Right lobe of liver (tissue), 6 donors: ENCODE measurements around the gene BFSP1. TPM values are rescaled to one million over a fixed set of nuclear protein-coding genes. Genes with fewer than 3 reads are reported as not detected.

Experiments
- ATAC-seq, 4 donors: fragments of 200-7000 bp; cut with Tn5 transposase; one replicate each; pipeline ENCODE4 v1.9.1; 2020; ENCODE audit warnings: mild to moderate bottlenecking in 4 of 4, moderate library complexity in 4 of 4
- DNase-seq, 3 donors: peaks; one replicate each; pipeline ENCODE4 v3.0.0-alpha.2; 2020
- H3K27ac ChIP-seq, 3 donors: fragments of 200-600 bp; one replicate each; pipeline ENCODE4 v1.8.0; 2022
- H3K27me3 ChIP-seq, 2 donors: fragments of 200-600 bp; one replicate each; pipeline ENCODE4 v1.8.0; 2022
- H3K36me3 ChIP-seq, 4 donors: fragments of 200-600 bp; sonication (generic) in 1 of 4; one replicate each; pipeline versions ENCODE4 v1.5.1 to v1.8.0; 2017 to 2022; ENCODE audit warnings: control low read depth in 1 of 4
- H3K4me1 ChIP-seq, 4 donors: fragments of 200-600 bp; sonication (generic) in 1 of 4; one replicate each; pipeline versions ENCODE4 v1.5.1 to v1.8.0; 2017 to 2022; ENCODE audit warnings: control low read depth in 1 of 4
- H3K4me3 ChIP-seq, 3 donors: fragments of 200-600 bp; one replicate each; pipeline ENCODE4 v1.8.0; 2022
- H3K9me3 ChIP-seq, 4 donors: fragments of 200-600 bp; sonication (generic) in 1 of 4; one replicate each; pipeline versions ENCODE4 v1.5.1 to v1.8.0; 2017 to 2022; ENCODE audit warnings: control low read depth in 1 of 4
- CTCF ChIP-seq, 4 donors: fragments of 200-600 bp in 3 of 4; fragments of 450-650 bp in 1 of 4; IDR thresholded peaks; one replicate each; pipeline versions ENCODE4 v1.5.1 to v1.8.0; 2016 to 2022; ENCODE audit warnings: antibody characterized with exemption in 4 of 4, mild to moderate bottlenecking in 2 of 4
- POLR2A ChIP-seq: fragments of 450-650 bp; IDR thresholded peaks from one replicate; pipeline ENCODE4 v1.6.1; 2017; ENCODE audit warnings: antibody characterized with exemption, mild to moderate bottlenecking
- WGBS: methylation state at CpG from one replicate; pipeline ENCODE4 v1.1.6; 2018; ENCODE audit warnings: low coverage, low lambda C conversion rate; ENCODE audit not compliant: insufficient coverage; ENCODE audit errors: missing lambda C conversion rate; 5-methylcytosine and 5-hydroxymethylcytosine counted together
- intact Hi-C, 2 donors: fragments of 100-400 bp; cut with DNase I; formaldehyde crosslinking; loops; one replicate each; pipeline versions ENCODE4 v1.11.2 to v1.14.1; 2022
- total RNA-seq, 6 experiments: library from RNA; depleted of rRNA in 2 of 6; stranded (reverse); fragments of >200 nt in 2 of 6; fragmentation: NEBNext Ultra II Directional in 3 of 6; extraction: Animal tissue kit (Norgen Biotek cat#: 25700) in 3 of 6; gene quantifications; one replicate each; pipeline versions ENCODE4 v1.1.0 to v1.2.4, GENCODE V29; 2016 to 2023
- donor health status: DM: no; HTN: yes; CAD: no.
- donor health status: DM: no; HTN: no; CAD: no.
- donor health status: DM: no; HTN: no; CAD: no.
- donor health status: DM: no; HTN: yes; CAD: no.
- donor health status: DM: no; HTN: yes; CAD: no.

The BFSP1 gene
- total RNA-seq, 6 experiments from 2014 or later = 0.16 to 0.68 (median 0.25) TPM

- DNase-seq (no peak), ATAC-seq (no peak)
- no peaks in the 10 kb centered on the region for H3K27me3 ChIP-seq
- TF ChIP-seq CTCF (IDR thresholded peaks at IDR 0.05) (no peak), POLR2A (no peak)
- H3K36me3 ChIP-seq = no peaks in the 10 kb centered on the region
- H3K9me3 ChIP-seq = no peaks in the 10 kb centered on the region
- WGBS = 84% methylated on average over 7 of the region's 7 CpGs
- peak overlapping the region in 1 of 3 donors; percentile 45 for H3K4me3 ChIP-seq
- no peaks in the 10 kb centered on the region for H3K4me1 ChIP-seq
- H3K27ac ChIP-seq = no peak overlapping the region
- intact Hi-C loops = loop anchor here (10.0 kb wide), 1 partner anchor 85 kb away; no protein-coding TSS in a partner anchor
These were observed 1.0 kb downstream of the BFSP1 start for GRCh38 chr20:17530153-17530552.

DNA sequence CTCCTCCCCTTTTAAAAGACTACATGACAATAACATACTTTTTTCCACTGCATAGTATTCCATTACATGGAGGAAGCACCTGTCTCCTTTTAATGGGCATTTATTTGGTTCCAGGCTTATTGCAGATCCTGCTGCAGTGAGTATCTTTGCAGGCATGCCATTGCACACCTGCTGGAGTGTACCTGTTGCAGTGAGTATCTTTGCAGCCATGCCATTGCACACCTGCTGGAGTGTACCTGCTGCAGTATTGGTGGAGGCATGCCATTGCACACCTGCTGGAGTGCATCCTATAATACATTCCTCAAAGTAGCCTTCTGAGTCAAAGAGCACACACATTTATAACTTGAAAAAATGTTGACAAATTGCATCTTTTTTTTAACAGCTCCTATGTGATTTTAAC, 1.6 kb downstream of the BFSP1 start:
- Histone ChIP-seq H3K27me3 (no peaks in the 10 kb centered on the region), H3K4me1 (no peaks in the 10 kb centered on the region), H3K36me3 (no peaks in the 10 kb centered on the region), H3K27ac (no peak overlapping the region), H3K4me3 (no peak overlapping the region), H3K9me3 (no peaks in the 10 kb centered on the region)
- DNase-seq = no peak
- intact Hi-C loops = no loop called here
- ATAC-seq = no peak
- no peak for TF ChIP-seq CTCF (IDR thresholded peaks at IDR 0.05)
- no peak for TF ChIP-seq POLR2A

DNA sequence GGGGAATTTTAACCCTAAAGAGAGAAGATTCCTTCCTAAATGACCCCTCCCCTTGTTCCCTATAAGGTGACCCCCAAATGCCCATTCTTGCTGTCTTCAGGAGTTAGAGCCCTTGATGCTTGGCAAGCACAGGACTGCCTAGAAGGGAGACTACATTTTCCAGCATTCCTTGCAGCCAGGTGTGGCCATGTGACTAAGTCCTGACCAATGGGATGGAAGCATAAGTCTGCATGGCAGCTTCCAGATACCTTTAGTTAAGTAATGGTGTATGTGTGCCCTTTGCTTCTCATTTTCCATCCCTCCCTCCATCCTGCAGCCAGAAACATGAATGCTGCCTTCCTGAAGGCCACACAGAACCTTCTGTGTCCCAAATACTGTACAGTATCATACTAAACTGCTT, 5.5 kb downstream of the BFSP1 start:
- intact Hi-C loops = no loop called here
- TF ChIP-seq CTCF (IDR thresholded peaks at IDR 0.05) (no peak), POLR2A (no peak)
- Histone ChIP-seq H3K36me3 (no peaks in the 10 kb centered on the region), H3K27me3 (no peaks in the 10 kb centered on the region), H3K27ac (no peak overlapping the region), H3K4me3 (no peak overlapping the region), H3K9me3 (no peaks in the 10 kb centered on the region), H3K4me1 (no peaks in the 10 kb centered on the region)
- DNase-seq (no peak), ATAC-seq (peak; percentile 67 to 76 (median 74))

DNA sequence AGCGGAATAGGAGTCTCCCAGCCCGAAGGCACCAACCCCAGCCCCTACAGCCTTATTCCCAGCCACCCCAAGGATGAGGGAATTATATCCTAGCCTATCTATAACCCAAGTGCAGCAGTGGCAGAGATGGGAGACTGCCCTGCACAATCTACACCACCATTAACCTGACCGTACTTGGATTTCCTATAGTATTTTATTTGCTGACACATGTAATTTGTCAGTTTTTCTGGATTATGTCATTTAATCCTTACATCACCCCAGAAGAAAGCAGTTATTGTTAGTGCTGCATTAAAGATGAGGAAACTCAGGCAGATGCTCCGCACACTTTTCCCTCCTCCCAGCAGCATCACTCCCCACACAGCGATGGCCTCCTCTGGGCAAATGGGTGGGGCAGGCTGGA, 6.0 kb downstream of the BFSP1 start:
- Histone ChIP-seq H3K4me1 (no peaks in the 10 kb centered on the region), H3K36me3 (no peaks in the 10 kb centered on the region), H3K4me3 (no peak overlapping the region), H3K27ac (no peak overlapping the region), H3K27me3 (no peaks in the 10 kb centered on the region), H3K9me3 (no peaks in the 10 kb centered on the region)
- ATAC-seq (no peak), DNase-seq (no peak)
- intact Hi-C loops = no loop called here
- WGBS = 95% methylated on average over 3 of the region's 5 CpGs
- TF ChIP-seq CTCF (IDR thresholded peaks at IDR 0.05) (no peak), POLR2A (no peak)

- no peaks in the 10 kb centered on the region for H3K4me1 ChIP-seq
- H3K4me3 ChIP-seq = no peak overlapping the region
- DNase-seq = no peak
- no peak for ATAC-seq
- no peaks in the 10 kb centered on the region for H3K9me3 ChIP-seq
- WGBS = 71% methylated on average over 6 of the region's 8 CpGs
- H3K27ac ChIP-seq = no peak overlapping the region
- no peaks in the 10 kb centered on the region for H3K36me3 ChIP-seq
- intact Hi-C loops = no loop called here
- H3K27me3 ChIP-seq = no peaks in the 10 kb centered on the region
- TF ChIP-seq CTCF (IDR thresholded peaks at IDR 0.05) (no peak), POLR2A (no peak)
These were observed 6.6 kb downstream of the BFSP1 start for GRCh38 chr20:17524560-17524959.
